Esophagus muscularis mucosa (tissue), 4 donors: ENCODE measurements around the gene GOLGA3. TPM values are rescaled to one million over a fixed set of nuclear protein-coding genes. Genes with fewer than 3 reads are reported as not detected.
A peak's percentile ranks its signal among the peaks of the same experiment; 100 is the strongest.
"Not testable (repeated sequence)": the region's sequence is repeated elsewhere in the genome, so short reads cannot be mapped to it uniquely, and the experiment has no call there.

Experiments
- DNase-seq: peaks from one replicate; pipeline ENCODE4 v3.0.0-alpha.2; 2017; ENCODE audit errors: extremely low spot score
- H3K27ac ChIP-seq, 4 donors: fragments of 200-600 bp; sonication (generic); replicated peaks in 1 of 4; 1 replicate in 3 of 4; 2 replicates in 1 of 4; pipeline ENCODE4 v1.5.1; 2016 to 2019; ENCODE audit warnings: mild to moderate bottlenecking in 1 of 4
- H3K27me3 ChIP-seq, 4 donors: fragments of 200-600 bp; sonication (generic); one replicate each; pipeline versions ENCODE4 v1.5.1 to v1.6.0; 2016 to 2019
- H3K36me3 ChIP-seq, 4 donors: fragments of 200-600 bp; sonication (generic); one replicate each; pipeline ENCODE4 v1.5.1; 2016 to 2019
- H3K4me1 ChIP-seq, 4 donors: fragments of 200-600 bp; sonication (generic); one replicate each; pipeline ENCODE4 v1.5.1; 2016 to 2019
- H3K4me3 ChIP-seq, 4 donors: fragments of 200-600 bp; sonication (generic); 1 replicate in 2 of 4; 2 replicates in 2 of 4; pipeline ENCODE4 v1.5.1; 2016 to 2019; ENCODE audit warnings: mild to moderate bottlenecking in 4 of 4, moderate library complexity in 1 of 4
- H3K9me3 ChIP-seq, 4 donors: fragments of 200-600 bp; sonication (generic); 1 replicate in 3 of 4; 2 replicates in 1 of 4; pipeline ENCODE4 v1.5.1; 2016 to 2019
- CTCF ChIP-seq, 3 experiments: fragments of 200-600 bp in 2 of 3; fragments of 450-650 bp in 1 of 3; sonication (generic) in 2 of 3; IDR thresholded peaks; one replicate each; pipeline ENCODE4 v1.5.1; 2017 to 2019; ENCODE audit warnings: antibody characterized with exemption in 3 of 3, mild to moderate bottlenecking in 2 of 3, moderate library complexity in 1 of 3
- EP300 ChIP-seq: sonication (generic); formaldehyde crosslinking; IDR thresholded peaks from one replicate; pipeline ENCODE4 v1.6.1; 2017; ENCODE audit warnings: antibody characterized with exemption
- POLR2A ChIP-seq: fragments of 450-650 bp; IDR thresholded peaks from one replicate; pipeline ENCODE4 v1.6.1; 2017; ENCODE audit warnings: antibody characterized with exemption, moderate library complexity, mild to moderate bottlenecking, low read depth
- POLR2AphosphoS5 ChIP-seq, 2 donors: sonication (generic); formaldehyde crosslinking; IDR thresholded peaks; one replicate each; pipeline ENCODE4 v1.6.1; 2017; ENCODE audit warnings: antibody characterized with exemption in 2 of 2
- WGBS: methylation state at CpG from one replicate; pipeline ENCODE4 v1.1.5; 2018; 5-methylcytosine and 5-hydroxymethylcytosine counted together
- intact Hi-C: fragments of 100-400 bp; cut with DNase I; formaldehyde crosslinking; loops from one replicate; pipeline ENCODE4 v1.15.1; 2023
- total RNA-seq, 4 donors: library from RNA; depleted of rRNA; stranded (reverse); fragments of >200 nt; gene quantifications; one replicate each; pipeline versions ENCODE4 v1.1.0 to v1.2.1, GENCODE V29; 2016

Gene GOLGA3
- 100 to 1,000 TPM in 2 of 4 donors, 10 to 100 TPM in 2; 72.3 to 123 (median 93.4) TPM for total RNA-seq

- H3K27me3 ChIP-seq = no peaks in the 10 kb centered on the region
- H3K27ac ChIP-seq = peak within 1 kb of the TSS; percentile 94 to 99 (median 94)
- peak in 1 of 3 experiments; percentile 22 for TF ChIP-seq CTCF (IDR thresholded peaks at IDR 0.05)
- TF ChIP-seq POLR2A = peak; percentile 16
- no peak for TF ChIP-seq EP300
- TF ChIP-seq POLR2AphosphoS5 (IDR thresholded peaks at IDR 0.05) = peak; percentile 81
- 12% methylated on average over 9 of the region's 78 CpGs for WGBS
- peaks cover 13 to 36% (median 29%) of the 10 kb centered on the region in 4 donors for H3K4me1 ChIP-seq
- intact Hi-C loops = loop anchor here (5.0 kb wide), 2 partner anchors 67 to 73 kb away; partner anchors contain the start of gene ANKLE2
- peaks cover 5 to 49% (median 34%) of the 10 kb centered on the region in 4 donors for H3K36me3 ChIP-seq
- peak; percentile 98 for DNase-seq
- H3K9me3 ChIP-seq = no peaks in the 10 kb centered on the region
- peak within 1 kb of the TSS; percentile 75 to 99 (median 83) for H3K4me3 ChIP-seq
Observed at GRCh38 chr12:132828706-132829534, at the start of gene GOLGA3. Gene GOLGA3 (minus strand): TSS chr12:132828869. CDS start chr12:132822128, 6,741 bp downstream.

- H3K27ac ChIP-seq, H3K4me3 ChIP-seq, H3K9me3 ChIP-seq, H3K4me1 ChIP-seq, DNase-seq, H3K27me3 ChIP-seq, intact Hi-C loops: not testable (repeated sequence)
- WGBS = 89% methylated on average over 21 of the region's 21 CpGs
- peaks cover 67 to 95% (median 90%) of the 10 kb centered on the region in 4 donors for H3K36me3 ChIP-seq
Observed at GRCh38 chr12:132874620-132875019, 46.0 kb upstream of the GOLGA3 start.

- H3K36me3 ChIP-seq = peaks cover 71 to 95% (median 91%) of the 10 kb centered on the region in 4 donors
- no peak overlapping the region for H3K27ac ChIP-seq
- no peak for DNase-seq
- intact Hi-C loops = no loop called here
- TF ChIP-seq CTCF (IDR thresholded peaks at IDR 0.05) (no peak), EP300 (no peak), POLR2AphosphoS5 (IDR thresholded peaks at IDR 0.05) (no peak), POLR2A (no peak)
- no peaks in the 10 kb centered on the region for H3K4me1 ChIP-seq
- H3K4me3 ChIP-seq = no peak overlapping the region
- H3K27me3 ChIP-seq = no peaks in the 10 kb centered on the region
- H3K9me3 ChIP-seq = no peaks in the 10 kb centered on the region
- 95% methylated on average over 11 of the region's 11 CpGs for WGBS
Observed at GRCh38 chr12:132874175-132874574, 45.5 kb upstream of the GOLGA3 start.

GRCh38 chr12:132873724-132874123 is 45.1 kb upstream of the GOLGA3 start:
- no peaks in the 10 kb centered on the region for H3K9me3 ChIP-seq
- intact Hi-C loops = no loop called here
- no peak for DNase-seq
- TF ChIP-seq EP300 (no peak), CTCF (IDR thresholded peaks at IDR 0.05) (no peak), POLR2A (no peak), POLR2AphosphoS5 (IDR thresholded peaks at IDR 0.05) (no peak)
- no peaks in the 10 kb centered on the region for H3K4me1 ChIP-seq
- H3K27me3 ChIP-seq = no peaks in the 10 kb centered on the region
- H3K36me3 ChIP-seq = peaks cover 71 to 94% (median 90%) of the 10 kb centered on the region in 4 donors
- WGBS = 93% methylated on average over 10 of the region's 10 CpGs
- no peak overlapping the region for H3K4me3 ChIP-seq
- no peak overlapping the region for H3K27ac ChIP-seq

- Histone ChIP-seq H3K27me3 (no peaks in the 10 kb centered on the region), H3K36me3 (peaks cover 71 to 98% (median 93%) of the 10 kb centered on the region in 4 donors), H3K9me3 (no peaks in the 10 kb centered on the region), H3K4me3 (no peak overlapping the region), H3K4me1 (no peaks in the 10 kb centered on the region), H3K27ac (no peak overlapping the region)
- no peak for DNase-seq
- intact Hi-C loops = no loop called here
- no peak for TF ChIP-seq POLR2AphosphoS5 (IDR thresholded peaks at IDR 0.05)
- TF ChIP-seq CTCF (IDR thresholded peaks at IDR 0.05) = no peak
- TF ChIP-seq EP300 = no peak
- 84% methylated on average over 7 of the region's 12 CpGs for WGBS
Observed at GRCh38 chr12:132872975-132873421, 44.3 kb upstream of the GOLGA3 start.
